Psoas muscle (tissue), 8 donors: Measurements from ENCODE around the gene PITPNC1. TPM values are rescaled to one million over a fixed set of nuclear protein-coding genes. Genes with fewer than 3 reads are reported as not detected.
A peak's percentile ranks its signal among the peaks of the same experiment; 100 is the strongest.

Experiments
- ATAC-seq, 4 donors: fragments of 200-7000 bp; cut with Tn5 transposase; one replicate each; pipeline ENCODE4 v1.9.1; 2020; ENCODE audit warnings: moderate library complexity in 3 of 4, mild to moderate bottlenecking in 2 of 4
- DNase-seq, 2 donors: peaks; one replicate each; pipeline ENCODE4 v3.0.0-alpha.2; 2020
- H3K27ac ChIP-seq: fragments of 200-600 bp; one replicate; pipeline ENCODE4 v1.8.0; 2022
- H3K27me3 ChIP-seq, 3 donors: fragments of 200-600 bp in 1 of 3; one replicate each; pipeline versions ENCODE4 v1.6.1 to v1.8.0; 2013 to 2022; ENCODE audit warnings: low read length in 2 of 3, mild to moderate bottlenecking in 2 of 3, moderate library complexity in 1 of 3; ENCODE audit not compliant: insufficient read depth in 3 of 3
- H3K36me3 ChIP-seq, 2 donors: fragments of 200-600 bp in 1 of 2; one replicate each; pipeline versions ENCODE4 v1.6.1 to v1.8.0; 2013 to 2022; ENCODE audit warnings: low read depth in 1 of 2, mild to moderate bottlenecking in 1 of 2, moderate library complexity in 1 of 2; ENCODE audit not compliant: insufficient read depth in 1 of 2
- H3K4me1 ChIP-seq: fragments of 200-600 bp; one replicate; pipeline ENCODE4 v1.8.0; 2022
- H3K4me3 ChIP-seq: fragments of 200-600 bp; one replicate; pipeline ENCODE4 v1.8.0; 2022; ENCODE audit warnings: mild to moderate bottlenecking
- H3K9me3 ChIP-seq: fragments of 200-600 bp; one replicate; pipeline ENCODE4 v1.8.0; 2022
- CTCF ChIP-seq: fragments of 200-600 bp; IDR thresholded peaks from one replicate; pipeline ENCODE4 v1.8.0; 2022; ENCODE audit warnings: antibody characterized with exemption
- WGBS, 3 donors: extraction: QIAGEN DNeasy Blood & Tissue Kit; methylation state at CpG; one replicate each; pipeline versions ENCODE4 v1.1.6 to v1.1.7; 2013; 5-methylcytosine and 5-hydroxymethylcytosine counted together
- intact Hi-C, 2 donors: fragments of 100-400 bp; cut with DNase I; formaldehyde crosslinking; loops; one replicate each; pipeline versions ENCODE4 v1.11.0 to v1.14.2; 2022
- polyA plus RNA-seq, 3 donors: library from polyadenylated mRNA; stranded (reverse); fragments of 200-250 nt; gene quantifications; one replicate each; pipeline ENCODE4 v1.2.3, GENCODE V29; 2013
- total RNA-seq, 4 donors: library from RNA; stranded (reverse); fragmentation: NEBNext Ultra II Directional in 2 of 4; extraction: Animal tissue kit (Norgen Biotek cat#: 25700) in 2 of 4; gene quantifications; one replicate each; pipeline versions ENCODE4 v1.2.1 to v1.2.4, GENCODE V29; 2021 to 2023
- donor health status: healthy with polysubstance abuse.
- donor health status: DM: no; HTN: no; CAD: no; lungs with moderate emphysema.
- donor health status: Bipolar disorder and iron deficiency.
- donor health status: healthy.
- donor health status: DM: yes; HTN: yes; CAD: no.
- donor health status: DM: no; HTN: no; CAD: no.
- donor health status: DM: no; HTN: no; CAD: no.
- donor health status: DM: yes; HTN: yes; CAD: no.

Gene PITPNC1
- total and polyA plus RNA-seq, 7 donors = 4.4 to 54.7 (median 6.6) TPM

DNA sequence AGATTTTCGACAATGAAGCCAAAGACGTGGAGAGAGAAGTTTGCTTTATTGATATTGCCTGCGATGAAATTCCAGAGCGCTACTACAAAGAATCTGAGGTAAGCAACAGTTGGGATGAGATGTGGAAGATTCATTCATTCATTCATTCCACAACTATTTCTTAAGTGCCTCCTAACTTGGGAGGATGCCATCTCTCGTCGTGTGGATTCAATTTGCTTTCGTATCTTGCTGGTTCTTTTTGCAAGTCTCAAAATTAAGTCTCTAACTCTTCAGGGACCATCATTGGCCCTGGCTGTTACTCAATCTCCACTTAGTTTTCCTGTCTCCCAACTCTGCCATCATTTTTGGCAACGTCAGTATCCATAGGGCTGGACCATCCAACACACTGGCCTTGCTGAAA, 255.1 kb downstream of the PITPNC1 start:
- WGBS, 3 donors = 81 to 89% (median 82%) methylated on average over 8 of the region's 8 CpGs
- Histone ChIP-seq H3K27me3 (peaks cover 0 to 2% (median 0%) of the 10 kb centered on the region in 3 donors), H3K9me3 (no peaks in the 10 kb centered on the region), H3K4me1 (no peaks in the 10 kb centered on the region), H3K27ac (no peak overlapping the region), H3K4me3 (no peak overlapping the region), H3K36me3 (peaks cover 4 to 6% of the 10 kb centered on the region in 2 donors)
- no peak for DNase-seq
- no peak for ATAC-seq
- intact Hi-C loops = loop anchor here in 1 of 2 donors (5.0 kb wide), 1 partner anchor 255 kb away; the partner anchor contains the start of gene PITPNC1
- no peak for TF ChIP-seq CTCF

GRCh38 chr17:67633751-67634211, 256.7 kb downstream of the PITPNC1 start:
- no peak overlapping the region for H3K27ac ChIP-seq
- H3K36me3 ChIP-seq = peaks cover 0 to 6% of the 10 kb centered on the region in 2 donors
- peaks cover 0 to 2% (median 0%) of the 10 kb centered on the region in 3 donors for H3K27me3 ChIP-seq
- TF ChIP-seq CTCF = no peak
- H3K4me1 ChIP-seq = no peaks in the 10 kb centered on the region
- no peak overlapping the region for H3K4me3 ChIP-seq
- peak in 3 of 4 donors; percentile 25 to 63 (median 40) for ATAC-seq
- H3K9me3 ChIP-seq = no peaks in the 10 kb centered on the region
- WGBS, 3 donors = 63 to 71% (median 67%) methylated on average over 10 of the region's 10 CpGs
- DNase-seq = no peak
- intact Hi-C loops = loop anchor here in 1 of 2 donors (5.0 kb wide), 1 partner anchor 256 kb away; the partner anchor contains the start of gene PITPNC1

- H3K27me3 ChIP-seq = peaks cover 0 to 2% (median 0%) of the 10 kb centered on the region in 3 donors
- no peaks in the 10 kb centered on the region for H3K4me1 ChIP-seq
- no peak overlapping the region for H3K4me3 ChIP-seq
- ATAC-seq = no peak
- intact Hi-C loops = no loop called here
- no peak for TF ChIP-seq CTCF
- WGBS, 3 donors = 76 to 85% (median 82%) methylated on average over 7 of the region's 7 CpGs
- H3K36me3 ChIP-seq = peaks cover 0 to 6% of the 10 kb centered on the region in 2 donors
- no peak overlapping the region for H3K27ac ChIP-seq
- no peaks in the 10 kb centered on the region for H3K9me3 ChIP-seq
- DNase-seq = no peak
Measured at GRCh38 chr17:67635681-67636080, 258.6 kb downstream of the PITPNC1 start.

DNA sequence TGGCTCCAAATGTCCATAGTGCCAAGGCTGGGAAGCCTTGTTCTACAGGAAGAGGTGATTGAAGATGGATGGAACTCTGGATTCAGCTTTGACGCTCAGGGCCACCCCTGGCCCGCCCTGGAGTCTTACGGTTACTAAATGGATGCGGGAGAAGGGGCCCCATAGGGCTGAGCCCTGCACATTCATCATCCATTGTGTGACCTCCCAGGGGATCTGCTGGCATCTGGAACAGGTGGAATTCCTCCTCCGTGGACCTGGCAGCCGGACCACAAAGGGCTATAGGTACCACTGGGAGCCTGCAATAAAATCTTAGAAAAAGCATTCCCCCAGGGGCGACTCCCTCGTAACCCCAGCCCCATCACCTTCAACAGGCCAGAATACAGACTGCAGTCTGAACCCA, 259.2 kb downstream of the PITPNC1 start:
- Histone ChIP-seq H3K4me3 (no peak overlapping the region), H3K27ac (no peak overlapping the region), H3K9me3 (no peaks in the 10 kb centered on the region), H3K27me3 (peaks cover 0 to 2% (median 0%) of the 10 kb centered on the region in 3 donors), H3K4me1 (no peaks in the 10 kb centered on the region), H3K36me3 (peaks cover 0 to 6% of the 10 kb centered on the region in 2 donors)
- intact Hi-C loops = no loop called here
- TF ChIP-seq CTCF = no peak
- DNase-seq = no peak
- ATAC-seq = no peak
- WGBS, 3 donors = 86 to 96% (median 90%) methylated on average over 8 of the region's 8 CpGs
